ENCODE data around the gene EFCAB7. TPM values are rescaled to one million over a fixed set of nuclear protein-coding genes. Genes with fewer than 3 reads are reported as not detected.

Gene EFCAB7, protein sequence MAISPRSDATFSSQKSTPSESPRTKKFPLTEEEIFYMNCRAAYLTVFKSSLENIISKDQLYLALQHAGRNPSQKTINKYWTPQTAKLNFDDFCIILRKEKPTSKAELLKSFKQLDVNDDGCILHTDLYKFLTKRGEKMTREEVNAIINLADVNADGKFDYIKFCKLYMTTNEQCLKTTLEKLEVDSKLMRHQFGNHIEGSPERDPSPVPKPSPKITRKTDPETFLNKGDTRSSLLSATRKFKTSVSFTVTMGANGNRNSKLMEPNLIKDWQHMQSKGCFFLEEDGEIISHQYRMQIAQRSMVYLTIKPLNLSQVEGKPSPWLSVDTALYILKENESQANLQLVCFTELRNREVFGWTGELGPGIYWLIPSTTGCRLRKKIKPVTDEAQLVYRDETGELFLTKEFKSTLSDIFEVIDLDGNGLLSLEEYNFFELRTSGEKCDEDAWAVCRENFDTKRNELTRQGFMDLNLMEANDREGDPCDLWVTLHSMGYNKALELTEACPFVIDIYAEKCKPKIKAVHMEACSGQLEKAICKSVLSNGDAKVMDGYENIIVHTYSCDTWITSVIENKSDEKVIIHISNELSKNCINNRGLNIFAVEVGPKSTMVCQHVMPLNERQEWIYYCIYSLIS
- total RNA-seq: 10 to 100 TPM in 2 of 5 donors, 1 to 10 TPM in 2, not detected in 1; 2.9 to 14.9 (median 8.2) TPM
- 1 to 10 TPM; 2.6 to 3.1 (median 2.9) TPM for polyA plus RNA-seq
- long read RNA-seq, donor 1, partial matches to known transcripts: 0 of 2 reads
- long read RNA-seq, donor 1, other reads (novel, unspliced or antisense): 0 of 2 reads
- long read RNA-seq, donor 2, partial matches to known transcripts: 0 of 1 reads
- long read RNA-seq, donor 2, other reads (novel, unspliced or antisense): 0 of 1 reads
- long read RNA-seq, donor 3, partial matches to known transcripts: 0 of 1 reads
- long read RNA-seq, donor 3, other reads (novel, unspliced or antisense): 0 of 1 reads
- long read RNA-seq, donor 4: 0 reads
- long read RNA-seq, donor 5: 0 reads
- long read RNA-seq, donor 6: 0 reads
- long read RNA-seq, donor 7: 0 reads
- long read RNA-seq, donor 8, partial matches to known transcripts: 0 of 1 reads
- long read RNA-seq, donor 8, other reads (novel, unspliced or antisense): 0 of 1 reads
- long read RNA-seq, donor 9: 0 reads
- long read RNA-seq, donor 10: 0 reads

DNA sequence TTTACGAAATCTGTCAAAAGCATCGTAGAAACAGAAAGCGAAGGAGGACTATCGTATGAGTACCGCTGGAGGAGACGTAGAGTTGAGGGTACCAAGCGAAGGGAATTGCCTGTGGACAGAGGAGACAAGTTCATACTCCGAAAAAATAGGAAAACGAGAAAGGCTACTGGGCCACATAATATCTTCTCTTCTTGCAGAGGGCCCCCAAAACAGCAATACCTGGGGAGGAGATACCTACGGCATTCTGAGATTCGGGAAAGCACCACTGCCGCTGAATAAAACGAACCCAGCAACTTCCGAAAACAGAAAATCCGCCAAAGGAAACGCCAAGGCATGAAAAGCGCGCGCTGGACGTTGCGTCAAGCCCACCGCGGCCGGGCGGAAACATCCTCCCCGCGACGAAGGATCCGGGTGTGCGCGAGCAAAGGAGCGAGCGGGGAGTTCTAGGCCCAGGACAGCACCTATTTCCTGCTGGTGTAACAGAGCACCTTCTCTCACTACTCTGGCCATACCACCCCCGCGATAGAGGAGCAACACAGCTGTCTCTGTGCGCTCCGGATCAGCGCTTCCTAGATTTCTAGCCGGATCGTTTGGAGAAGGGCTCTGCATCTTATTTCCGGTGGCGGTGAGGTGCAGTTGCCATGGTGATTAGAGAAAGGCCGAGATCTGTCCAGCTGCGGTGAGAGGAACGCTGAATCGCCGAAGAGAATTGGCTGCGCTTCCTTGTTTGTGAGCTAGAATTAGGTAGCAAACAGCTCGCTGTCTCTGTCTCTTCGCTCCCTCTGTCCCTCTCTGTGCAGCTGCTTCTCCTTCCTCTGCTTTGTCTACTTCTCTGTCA is at the start of gene EFCAB7, which contains the start of gene ITGB3BP:
TSS of gene EFCAB7 (plus strand) at position 635 of the 838 bp plus-strand sequence. CDS start 2,048 bp downstream, outside the sequence.
TSS of gene ITGB3BP (minus strand) at position 335 of the 838 bp plus-strand sequence. CDS start at position 243, 92 bp downstream.
- peaks cover 0 to 16% (median 7%) of the 10 kb centered on the region in 4 donors for H3K36me3 ChIP-seq
- H3K27ac ChIP-seq: peak within 1 kb of the TSS; percentile 85 to 92 (median 89)
- H3K9me3 ChIP-seq: no peaks in the 10 kb centered on the region
- H3K4me3 ChIP-seq: peak within 1 kb of the TSS; percentile 59 to 78 (median 67)
- 0% methylated on average over 45 to 50 of the region's 50 CpGs for WGBS, 5 donors
- intact Hi-C loops (cut with DNase I; ENCODE audit: low total_unique reads): no loop called here
- peak; percentile 80 to 94 for DNase-seq
- no peaks in the 10 kb centered on the region for H3K27me3 ChIP-seq
- TF ChIP-seq POLR2AphosphoS5 (IDR thresholded peaks at IDR 0.05) (peak in 2 of 3 donors; percentile 26 to 77), EP300 (IDR thresholded peaks at IDR 0.05) (no peak)
- TF ChIP-seq, protein P1, sequence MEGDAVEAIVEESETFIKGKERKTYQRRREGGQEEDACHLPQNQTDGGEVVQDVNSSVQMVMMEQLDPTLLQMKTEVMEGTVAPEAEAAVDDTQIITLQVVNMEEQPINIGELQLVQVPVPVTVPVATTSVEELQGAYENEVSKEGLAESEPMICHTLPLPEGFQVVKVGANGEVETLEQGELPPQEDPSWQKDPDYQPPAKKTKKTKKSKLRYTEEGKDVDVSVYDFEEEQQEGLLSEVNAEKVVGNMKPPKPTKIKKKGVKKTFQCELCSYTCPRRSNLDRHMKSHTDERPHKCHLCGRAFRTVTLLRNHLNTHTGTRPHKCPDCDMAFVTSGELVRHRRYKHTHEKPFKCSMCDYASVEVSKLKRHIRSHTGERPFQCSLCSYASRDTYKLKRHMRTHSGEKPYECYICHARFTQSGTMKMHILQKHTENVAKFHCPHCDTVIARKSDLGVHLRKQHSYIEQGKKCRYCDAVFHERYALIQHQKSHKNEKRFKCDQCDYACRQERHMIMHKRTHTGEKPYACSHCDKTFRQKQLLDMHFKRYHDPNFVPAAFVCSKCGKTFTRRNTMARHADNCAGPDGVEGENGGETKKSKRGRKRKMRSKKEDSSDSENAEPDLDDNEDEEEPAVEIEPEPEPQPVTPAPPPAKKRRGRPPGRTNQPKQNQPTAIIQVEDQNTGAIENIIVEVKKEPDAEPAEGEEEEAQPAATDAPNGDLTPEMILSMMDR (IDR thresholded peaks at IDR 0.05): peak in 1 of 7 experiments; percentile 35
- H3K4me1 ChIP-seq: peaks cover 7 to 24% (median 19%) of the 10 kb centered on the region in 4 donors

DNA sequence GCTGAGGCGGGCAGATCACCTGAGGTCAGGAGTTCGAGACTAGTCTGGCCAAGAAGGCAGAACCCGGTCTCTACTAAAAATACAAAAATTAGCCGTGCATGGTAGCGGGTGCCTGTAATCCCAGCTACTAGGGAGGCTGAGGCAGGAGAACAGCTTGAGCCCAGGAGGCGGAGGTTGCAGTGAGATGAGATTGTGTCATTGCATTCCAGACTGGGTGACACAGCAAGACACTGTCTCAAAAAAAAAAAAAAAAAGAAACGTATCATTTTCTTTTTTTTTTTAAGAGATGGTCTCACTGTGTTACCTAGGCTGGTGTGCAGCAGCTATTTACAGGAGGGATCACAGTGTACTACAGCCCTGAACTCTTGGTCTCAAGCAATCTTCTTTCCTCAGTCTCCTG is 47.6 kb upstream of the EFCAB7 start:
- Histone ChIP-seq H3K9me3 (no peaks in the 10 kb centered on the region), H3K4me1 (no peaks in the 10 kb centered on the region), H3K27me3 (no peaks in the 10 kb centered on the region), H3K36me3 (peaks cover 0 to 10% (median 0%) of the 10 kb centered on the region in 4 donors), H3K27ac (no peak overlapping the region), H3K4me3 (no peak overlapping the region)
- DNase-seq: no peak
- intact Hi-C loops (cut with DNase I; ENCODE audit: low total_unique reads): no loop called here
- TF ChIP-seq, protein P1 (IDR thresholded peaks at IDR 0.05): no peak
- TF ChIP-seq POLR2AphosphoS5 (IDR thresholded peaks at IDR 0.05): no peak
- TF ChIP-seq POLR2A (IDR thresholded peaks at IDR 0.05): no peak
- TF ChIP-seq EP300 (IDR thresholded peaks at IDR 0.05): no peak
- WGBS, 5 donors: 84 to 98% (median 87%) methylated on average over 7 of the region's 7 CpGs

DNA sequence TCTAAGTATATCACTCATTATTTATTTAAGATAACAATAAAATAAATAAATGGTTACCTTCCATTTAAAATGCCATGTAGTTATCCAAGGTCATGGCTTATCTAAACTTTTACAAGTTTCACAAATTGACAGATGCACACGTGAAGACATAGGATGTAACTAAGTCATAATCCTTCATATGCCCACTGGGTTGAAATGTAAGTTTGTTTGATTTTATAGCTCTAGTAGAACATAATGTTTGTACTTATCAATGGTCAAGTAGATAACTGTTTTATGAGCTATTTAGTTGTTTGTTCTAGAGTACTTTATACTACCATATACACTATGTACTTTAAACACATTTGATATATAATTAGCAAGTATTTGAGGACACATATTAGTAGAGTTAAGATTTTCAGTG is 43.3 kb upstream of the EFCAB7 start:
- Histone ChIP-seq H3K27me3 (no peaks in the 10 kb centered on the region), H3K36me3 (peaks cover 0 to 10% (median 0%) of the 10 kb centered on the region in 4 donors), H3K27ac (no peak overlapping the region), H3K4me1 (no peaks in the 10 kb centered on the region), H3K4me3 (no peak overlapping the region), H3K9me3 (no peaks in the 10 kb centered on the region)
- intact Hi-C loops (cut with DNase I; ENCODE audit: low total_unique reads): no loop called here
- TF ChIP-seq POLR2A (IDR thresholded peaks at IDR 0.05) (no peak), POLR2AphosphoS5 (IDR thresholded peaks at IDR 0.05) (no peak), EP300 (IDR thresholded peaks at IDR 0.05) (no peak)
- TF ChIP-seq, protein P1 (IDR thresholded peaks at IDR 0.05): no peak
- 26 to 55% (median 44%) methylated on average over 1 of the region's 1 CpG for WGBS, 5 donors
- no peak for DNase-seq
